Endothelial cell of umbilical vein (primary cell): ENCODE data around the gene MALRD1.

ENCODE experiments used
- EZH2 ChIP-seq: IDR thresholded peaks from 2 replicates; pipeline ENCODE4 v1.6.1; 2012; ENCODE audit warnings: borderline replicate concordance, low read depth, mild to moderate bottlenecking, moderate library complexity, low read length, inconsistent platforms; ENCODE audit not compliant: severe bottlenecking
- FOS ChIP-seq: IDR thresholded peaks from 2 replicates; pipeline ENCODE4 v1.6.1; 2011; ENCODE audit warnings: mild to moderate bottlenecking, low read length, moderate library complexity, borderline replicate concordance; ENCODE audit not compliant: insufficient read depth
- JUN ChIP-seq: IDR thresholded peaks from 2 replicates; pipeline ENCODE4 v1.6.1; 2011; ENCODE audit warnings: borderline replicate concordance, low read depth; ENCODE audit not compliant: insufficient read length, insufficient read depth
- MYC ChIP-seq: IDR thresholded peaks from one replicate; pipeline ENCODE4 v1.6.1; 2011; ENCODE audit warnings: mild to moderate bottlenecking, low read depth, low read length
- POLR2A ChIP-seq: IDR thresholded peaks from 2 replicates; pipeline ENCODE4 v1.6.1; 2012; ENCODE audit warnings: low read depth, mild to moderate bottlenecking, control low read depth, low read length
- POLR2AphosphoS5 ChIP-seq: IDR thresholded peaks from 2 replicates; pipeline ENCODE4 v1.6.1; 2012; ENCODE audit warnings: low read depth, mild to moderate bottlenecking, control low read depth, low read length, moderate library complexity; ENCODE audit not compliant: insufficient read depth
- TF ChIP-seq, protein P1 (sequence below), 2 donors: IDR thresholded peaks; 1 replicate in 1 of 2; 2 replicates in 1 of 2; pipeline ENCODE4 v1.5.1; 2011; ENCODE audit warnings: low read length in 2 of 2, mild to moderate bottlenecking in 2 of 2, moderate library complexity in 2 of 2, control low read depth in 1 of 2, inconsistent platforms in 1 of 2, low read depth in 1 of 2; ENCODE audit not compliant: insufficient read depth in 1 of 2; ENCODE audit errors: extremely low read depth in 1 of 2
- TF ChIP-seq, protein P2 (sequence below): IDR thresholded peaks from 2 replicates; pipeline ENCODE4 v1.6.1; 2011; ENCODE audit not compliant: insufficient read depth, insufficient read length

DNA sequence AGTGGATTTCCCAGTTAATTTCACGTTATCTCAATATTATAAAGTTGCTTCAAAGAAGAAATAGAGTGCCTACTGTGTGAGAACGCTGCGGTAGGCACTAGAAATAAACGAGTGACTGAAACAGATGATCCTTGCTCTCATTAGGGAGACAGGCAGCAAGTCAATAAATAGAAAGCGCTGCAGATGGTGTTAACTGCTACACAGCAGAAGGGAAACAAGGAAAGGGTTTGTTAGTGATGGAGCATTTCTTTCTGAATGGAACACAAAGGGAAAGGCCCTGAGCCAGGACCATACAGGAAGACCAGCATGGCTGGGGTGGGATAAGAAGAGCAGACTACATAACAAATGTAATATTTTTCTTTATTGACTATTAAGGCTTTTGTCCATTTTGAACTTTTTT lies 235.2 kb downstream of the MALRD1 start:
- TF ChIP-seq, protein P1, sequence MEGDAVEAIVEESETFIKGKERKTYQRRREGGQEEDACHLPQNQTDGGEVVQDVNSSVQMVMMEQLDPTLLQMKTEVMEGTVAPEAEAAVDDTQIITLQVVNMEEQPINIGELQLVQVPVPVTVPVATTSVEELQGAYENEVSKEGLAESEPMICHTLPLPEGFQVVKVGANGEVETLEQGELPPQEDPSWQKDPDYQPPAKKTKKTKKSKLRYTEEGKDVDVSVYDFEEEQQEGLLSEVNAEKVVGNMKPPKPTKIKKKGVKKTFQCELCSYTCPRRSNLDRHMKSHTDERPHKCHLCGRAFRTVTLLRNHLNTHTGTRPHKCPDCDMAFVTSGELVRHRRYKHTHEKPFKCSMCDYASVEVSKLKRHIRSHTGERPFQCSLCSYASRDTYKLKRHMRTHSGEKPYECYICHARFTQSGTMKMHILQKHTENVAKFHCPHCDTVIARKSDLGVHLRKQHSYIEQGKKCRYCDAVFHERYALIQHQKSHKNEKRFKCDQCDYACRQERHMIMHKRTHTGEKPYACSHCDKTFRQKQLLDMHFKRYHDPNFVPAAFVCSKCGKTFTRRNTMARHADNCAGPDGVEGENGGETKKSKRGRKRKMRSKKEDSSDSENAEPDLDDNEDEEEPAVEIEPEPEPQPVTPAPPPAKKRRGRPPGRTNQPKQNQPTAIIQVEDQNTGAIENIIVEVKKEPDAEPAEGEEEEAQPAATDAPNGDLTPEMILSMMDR (IDR thresholded peaks at IDR 0.05; ENCODE audit: extremely low read depth in 1 of 2, insufficient read depth in 1 of 2, low read depth in 1 of 2, low read length in 2 of 2), result no peak
- TF ChIP-seq EZH2, result no peak
- no peak for TF ChIP-seq JUN
- TF ChIP-seq FOS, result no peak
- TF ChIP-seq POLR2A, result no peak
- TF ChIP-seq, protein P2, sequence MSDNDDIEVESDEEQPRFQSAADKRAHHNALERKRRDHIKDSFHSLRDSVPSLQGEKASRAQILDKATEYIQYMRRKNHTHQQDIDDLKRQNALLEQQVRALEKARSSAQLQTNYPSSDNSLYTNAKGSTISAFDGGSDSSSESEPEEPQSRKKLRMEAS, result no peak
- TF ChIP-seq MYC, result no peak
- no peak for TF ChIP-seq POLR2AphosphoS5
